Measurements from ENCODE around the gene ANKRD16.
"Not testable (repeated sequence)": the region's sequence is repeated elsewhere in the genome, so short reads cannot be mapped to it uniquely, and the experiment has no call there.

ANKRD16 gene

DNA sequence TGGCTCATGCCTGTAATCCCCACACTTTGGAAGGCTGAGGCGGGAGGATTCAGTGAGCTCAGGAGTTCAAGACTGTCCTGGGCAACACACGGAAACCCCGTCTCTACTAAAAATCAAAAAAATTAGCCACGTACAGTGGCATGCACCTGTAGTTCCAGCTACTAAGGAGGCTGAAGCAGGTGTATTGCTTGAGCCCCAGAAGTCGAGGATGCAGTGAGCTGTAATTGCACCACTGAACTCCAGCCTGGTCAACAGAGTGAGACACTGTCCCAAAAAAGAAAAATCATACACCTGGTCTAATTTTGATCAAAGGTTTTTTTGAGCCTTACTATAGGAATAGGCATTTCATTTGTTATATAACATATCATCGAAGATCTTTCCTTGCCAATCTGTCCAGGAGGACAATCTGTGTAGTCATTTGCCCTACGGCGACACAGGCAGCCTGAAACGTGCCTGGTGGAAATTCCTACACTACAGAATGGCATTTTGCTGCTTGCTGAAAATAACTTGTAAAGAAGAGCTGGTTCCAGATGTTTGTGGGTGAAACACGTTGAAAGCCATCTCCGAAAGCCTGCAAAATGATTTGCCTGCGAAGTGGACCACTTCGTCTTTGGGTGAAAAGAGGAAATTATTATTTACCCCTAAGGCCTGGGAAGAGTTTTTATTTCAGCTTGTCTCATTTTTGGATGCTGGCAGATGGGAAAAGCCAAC is 45.2 kb downstream of the ANKRD16 start:
- Mint-ChIP-seq H3K27me3 (ENCODE audit: low read depth) (peaks cover 18% of the 10 kb centered on the region), H3K4me1 (peaks cover 13% of the 10 kb centered on the region), H3K36me3 (ENCODE audit: low read depth) (no peaks in the 10 kb centered on the region), H3K4me3 (peak overlapping the region; percentile 42 to 62 (median 61)), H3K27ac (peak overlapping the region; percentile 30 to 88 (median 80)), H3K9me3 (no peaks in the 10 kb centered on the region)
- TF ChIP-seq, protein P1, sequence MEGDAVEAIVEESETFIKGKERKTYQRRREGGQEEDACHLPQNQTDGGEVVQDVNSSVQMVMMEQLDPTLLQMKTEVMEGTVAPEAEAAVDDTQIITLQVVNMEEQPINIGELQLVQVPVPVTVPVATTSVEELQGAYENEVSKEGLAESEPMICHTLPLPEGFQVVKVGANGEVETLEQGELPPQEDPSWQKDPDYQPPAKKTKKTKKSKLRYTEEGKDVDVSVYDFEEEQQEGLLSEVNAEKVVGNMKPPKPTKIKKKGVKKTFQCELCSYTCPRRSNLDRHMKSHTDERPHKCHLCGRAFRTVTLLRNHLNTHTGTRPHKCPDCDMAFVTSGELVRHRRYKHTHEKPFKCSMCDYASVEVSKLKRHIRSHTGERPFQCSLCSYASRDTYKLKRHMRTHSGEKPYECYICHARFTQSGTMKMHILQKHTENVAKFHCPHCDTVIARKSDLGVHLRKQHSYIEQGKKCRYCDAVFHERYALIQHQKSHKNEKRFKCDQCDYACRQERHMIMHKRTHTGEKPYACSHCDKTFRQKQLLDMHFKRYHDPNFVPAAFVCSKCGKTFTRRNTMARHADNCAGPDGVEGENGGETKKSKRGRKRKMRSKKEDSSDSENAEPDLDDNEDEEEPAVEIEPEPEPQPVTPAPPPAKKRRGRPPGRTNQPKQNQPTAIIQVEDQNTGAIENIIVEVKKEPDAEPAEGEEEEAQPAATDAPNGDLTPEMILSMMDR (IDR thresholded peaks at IDR 0.05; ENCODE audit: unreplicated experiment in 3 of 3): no peak

DNA sequence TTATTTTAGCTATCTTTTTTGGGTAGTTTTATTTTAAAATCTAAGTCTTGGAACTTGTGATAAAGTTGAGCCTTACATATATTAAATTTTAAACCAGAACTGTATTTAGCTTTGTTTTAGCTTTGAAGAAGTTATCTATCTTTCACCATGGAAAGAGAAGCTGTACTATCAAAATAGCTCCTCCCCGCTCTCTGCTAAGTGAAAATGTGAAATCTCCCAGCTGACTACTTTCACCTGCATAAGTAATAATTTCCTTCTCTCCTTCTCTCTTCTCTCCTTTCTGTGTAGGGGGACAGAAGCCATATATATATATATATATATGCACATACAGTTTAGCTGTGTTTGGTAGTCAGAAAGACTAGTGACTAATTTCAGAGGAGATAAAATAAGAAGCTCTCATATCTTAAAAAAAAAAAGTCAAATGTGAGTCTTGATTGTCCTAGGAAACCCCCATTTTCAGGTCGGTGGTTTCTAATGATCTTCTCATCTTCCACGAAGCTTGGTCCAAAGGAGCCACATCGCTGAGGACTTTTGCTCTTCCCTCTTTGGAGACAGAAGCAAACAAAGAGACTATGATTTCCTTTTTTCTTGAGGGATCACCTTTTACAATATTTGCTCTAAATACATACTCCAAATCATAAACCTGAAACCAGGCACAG is 45.9 kb downstream of the ANKRD16 start:
- H3K36me3 Mint-ChIP-seq (ENCODE audit: low read depth): no peaks in the 10 kb centered on the region
- no peaks in the 10 kb centered on the region for H3K9me3 Mint-ChIP-seq
- no peak overlapping the region for H3K27ac Mint-ChIP-seq
- H3K4me1 Mint-ChIP-seq: peaks cover 13% of the 10 kb centered on the region
- no peak overlapping the region for H3K4me3 Mint-ChIP-seq
- peaks cover 18% of the 10 kb centered on the region for H3K27me3 Mint-ChIP-seq (ENCODE audit: low read depth)
- TF ChIP-seq, protein P1 (IDR thresholded peaks at IDR 0.05; ENCODE audit: unreplicated experiment in 3 of 3): no peak

DNA sequence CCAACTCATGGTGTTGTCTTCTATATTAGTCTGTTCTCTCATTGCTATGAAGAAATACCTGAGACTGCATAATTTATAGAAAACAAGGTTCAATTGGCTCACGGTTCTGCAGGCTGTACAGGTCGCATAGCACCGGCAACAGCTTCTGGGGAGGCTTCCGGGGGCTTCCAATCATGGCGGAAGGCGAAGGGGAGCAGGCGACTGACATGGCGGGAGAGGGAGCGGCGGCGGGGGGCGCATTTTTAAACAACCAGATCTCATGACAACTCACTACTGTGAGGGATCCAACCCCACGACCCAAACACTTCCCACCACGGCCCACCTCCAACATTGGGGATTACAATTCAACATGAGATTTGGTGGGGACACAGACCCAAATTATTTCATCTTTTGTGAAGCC is 47.7 kb downstream of the ANKRD16 start:
- H3K27ac Mint-ChIP-seq: peak overlapping the region in 1 of 3 experiments; percentile 20
- H3K9me3 Mint-ChIP-seq: no peaks in the 10 kb centered on the region
- H3K36me3 Mint-ChIP-seq (ENCODE audit: low read depth): no peaks in the 10 kb centered on the region
- H3K27me3 Mint-ChIP-seq (ENCODE audit: low read depth): peaks cover 27% of the 10 kb centered on the region
- TF ChIP-seq, protein P1 (IDR thresholded peaks at IDR 0.05; ENCODE audit: unreplicated experiment in 3 of 3): no peak
- peaks cover 13% of the 10 kb centered on the region for H3K4me1 Mint-ChIP-seq
- H3K4me3 Mint-ChIP-seq: no peak overlapping the region

DNA sequence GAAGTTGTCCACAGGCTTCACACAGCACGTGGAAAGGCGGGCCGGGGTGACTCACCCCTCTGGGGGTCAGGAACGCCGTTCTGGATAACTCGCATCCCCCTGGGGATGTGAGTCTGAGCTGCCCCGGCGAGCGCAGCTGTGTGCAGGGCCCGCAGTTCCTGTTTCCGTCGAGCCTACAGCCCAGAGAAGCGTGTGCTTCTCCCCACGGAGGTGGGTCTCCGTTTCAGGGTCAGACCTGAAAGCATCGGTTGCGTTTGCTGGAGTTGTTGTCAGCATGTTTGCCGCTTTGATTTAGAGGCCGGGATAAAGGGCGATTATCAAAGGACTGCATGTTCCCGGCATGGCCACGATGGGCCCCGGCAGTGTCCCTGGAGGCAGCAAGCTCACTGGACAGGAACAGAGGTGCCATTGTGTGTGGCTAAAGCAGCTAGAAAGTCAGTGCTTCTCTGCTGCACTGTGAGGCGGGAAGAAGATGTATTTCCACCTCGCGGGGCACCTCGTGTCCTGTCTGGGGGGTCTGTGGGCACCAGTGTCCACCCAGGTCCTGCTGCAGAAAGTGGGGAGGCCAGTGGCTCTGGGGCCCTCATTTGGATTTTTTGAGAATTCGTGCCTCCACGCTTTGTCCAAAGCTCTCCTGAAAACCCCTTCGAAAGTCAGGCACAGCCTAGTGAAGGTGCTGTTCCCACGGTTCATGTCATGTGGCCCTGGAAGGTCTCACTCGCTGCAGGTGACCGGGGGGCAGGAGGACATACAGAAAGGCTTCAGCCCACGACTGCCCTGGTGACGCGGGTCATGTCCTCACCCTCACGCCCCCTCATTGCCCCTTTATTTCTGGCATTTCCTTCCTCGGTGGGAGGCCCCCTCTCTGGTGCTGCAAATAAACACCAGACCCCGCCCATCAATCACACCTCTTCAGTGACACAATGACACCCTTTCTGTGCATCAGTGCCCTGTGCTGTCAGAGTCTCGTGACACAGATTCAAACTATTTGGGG is 49.1 kb downstream of the ANKRD16 start:
- TF ChIP-seq, protein P1 (IDR thresholded peaks at IDR 0.05; ENCODE audit: unreplicated experiment in 3 of 3): no peak
- H3K9me3 Mint-ChIP-seq: no peaks in the 10 kb centered on the region
- peak overlapping the region in 1 of 3 experiments; percentile 59 for H3K27ac Mint-ChIP-seq
- H3K4me1 Mint-ChIP-seq: peaks cover 13% of the 10 kb centered on the region
- H3K36me3 Mint-ChIP-seq (ENCODE audit: low read depth): no peaks in the 10 kb centered on the region
- peaks cover 31% of the 10 kb centered on the region for H3K27me3 Mint-ChIP-seq (ENCODE audit: low read depth)
- no peak overlapping the region for H3K4me3 Mint-ChIP-seq

DNA sequence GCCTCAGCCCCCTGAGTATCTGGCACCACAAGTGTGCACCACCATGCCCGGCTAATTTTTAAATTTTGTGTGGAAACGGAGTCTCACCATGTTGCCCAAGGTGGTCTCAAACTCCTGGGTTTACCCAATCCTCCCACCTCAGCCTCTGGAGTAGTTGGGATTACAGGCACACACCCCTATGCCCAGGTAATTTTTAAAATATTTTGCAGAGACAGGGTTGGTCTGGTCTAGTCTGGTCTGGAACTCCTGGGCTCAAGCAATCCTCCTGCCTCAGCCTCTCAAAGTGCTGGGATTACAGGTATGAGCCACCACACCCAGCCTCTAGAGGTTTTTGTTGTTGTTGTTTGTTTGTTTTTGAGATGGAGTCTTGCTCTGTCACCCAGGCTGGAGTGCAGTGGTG is 53.5 kb downstream of the ANKRD16 start:
- not testable (repeated sequence) for H3K9me3 Mint-ChIP-seq, H3K4me3 Mint-ChIP-seq, H3K27ac Mint-ChIP-seq

More for the DNA sequence above, 53.5 kb downstream of the ANKRD16 start:
- not testable (repeated sequence) for H3K36me3 Mint-ChIP-seq (ENCODE audit: low read depth); H3K4me1 Mint-ChIP-seq
- peaks cover 24% of the 10 kb centered on the region for H3K27me3 Mint-ChIP-seq (ENCODE audit: low read depth)
